B cell (primary cell): Measurements from ENCODE around the gene ACHE.

Experiments used
- EZH2 ChIP-seq: IDR thresholded peaks from 2 replicates; pipeline ENCODE4 v1.6.1; 2012; ENCODE audit warnings: borderline replicate concordance, low read depth, mild to moderate bottlenecking, moderate library complexity, low read length; ENCODE audit not compliant: insufficient read depth, poor library complexity, severe bottlenecking
- TF ChIP-seq, protein P1 (sequence below): fragments of 200-600 bp; IDR thresholded peaks from one replicate; pipeline ENCODE4 v1.8.0; 2022; ENCODE audit warnings: antibody characterized with exemption, mild to moderate bottlenecking

DNA sequence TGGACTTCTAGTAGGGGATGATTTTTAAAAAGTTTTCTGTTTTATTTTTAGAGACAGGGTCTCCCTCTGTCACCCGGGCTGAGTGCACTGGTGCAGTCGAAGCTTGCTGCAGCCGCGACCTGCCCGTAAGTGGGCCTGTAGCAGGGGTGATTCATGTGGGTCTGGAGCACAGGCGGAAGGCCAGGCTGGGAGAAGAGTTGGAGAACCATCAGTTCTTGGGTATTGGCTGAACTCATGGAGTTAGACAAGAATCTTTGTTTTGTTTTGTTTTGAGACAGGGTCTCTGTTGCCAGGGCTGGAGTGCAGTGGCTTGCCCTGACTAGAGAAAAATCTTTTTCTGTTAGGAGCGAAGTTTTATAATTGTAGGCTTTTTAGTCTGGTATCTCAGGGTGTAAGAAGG lies 15.0 kb downstream of the ACHE start:
- TF ChIP-seq, protein P1, sequence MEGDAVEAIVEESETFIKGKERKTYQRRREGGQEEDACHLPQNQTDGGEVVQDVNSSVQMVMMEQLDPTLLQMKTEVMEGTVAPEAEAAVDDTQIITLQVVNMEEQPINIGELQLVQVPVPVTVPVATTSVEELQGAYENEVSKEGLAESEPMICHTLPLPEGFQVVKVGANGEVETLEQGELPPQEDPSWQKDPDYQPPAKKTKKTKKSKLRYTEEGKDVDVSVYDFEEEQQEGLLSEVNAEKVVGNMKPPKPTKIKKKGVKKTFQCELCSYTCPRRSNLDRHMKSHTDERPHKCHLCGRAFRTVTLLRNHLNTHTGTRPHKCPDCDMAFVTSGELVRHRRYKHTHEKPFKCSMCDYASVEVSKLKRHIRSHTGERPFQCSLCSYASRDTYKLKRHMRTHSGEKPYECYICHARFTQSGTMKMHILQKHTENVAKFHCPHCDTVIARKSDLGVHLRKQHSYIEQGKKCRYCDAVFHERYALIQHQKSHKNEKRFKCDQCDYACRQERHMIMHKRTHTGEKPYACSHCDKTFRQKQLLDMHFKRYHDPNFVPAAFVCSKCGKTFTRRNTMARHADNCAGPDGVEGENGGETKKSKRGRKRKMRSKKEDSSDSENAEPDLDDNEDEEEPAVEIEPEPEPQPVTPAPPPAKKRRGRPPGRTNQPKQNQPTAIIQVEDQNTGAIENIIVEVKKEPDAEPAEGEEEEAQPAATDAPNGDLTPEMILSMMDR: no peak
- no peak for TF ChIP-seq EZH2
